SK-N-SH treated with all-trans-retinoic acid at 6 μM for 48 hours (cell line): Measurements from ENCODE around the gene CRYAA.

Experiments
- ATAC-seq: fragments of 200-7000 bp; cut with Tn5 transposase; 3 replicates; pipeline ENCODE4 v1.9.1; 2020; ENCODE audit warnings: mild to moderate bottlenecking, moderate library complexity
- ARNTL ChIP-seq: fragments of 450-650 bp; formaldehyde crosslinking; IDR thresholded peaks from 2 replicates; pipeline ENCODE4 v1.5.0; 2020; ENCODE audit warnings: low read depth, mild to moderate bottlenecking, moderate library complexity, borderline replicate concordance
- CSDC2 ChIP-seq: fragments of 250-450 bp; sonication (Bioruptor Pico); IDR thresholded peaks from 2 replicates; pipeline ENCODE4 v1.5.0; 2020; ENCODE audit warnings: mild to moderate bottlenecking, moderate library complexity
- ESRRG ChIP-seq: fragments of 250-450 bp; sonication (Bioruptor Pico); IDR thresholded peaks from 2 replicates; pipeline ENCODE4 v1.6.1; 2021; ENCODE audit warnings: mild to moderate bottlenecking
- GLIS3 ChIP-seq: fragments of 250-450 bp; sonication (Bioruptor Pico); IDR thresholded peaks from 2 replicates; pipeline ENCODE4 v1.5.0; 2020; ENCODE audit warnings: mild to moderate bottlenecking, moderate library complexity
- ISL1 ChIP-seq: fragments of 250-450 bp; sonication (Bioruptor Pico); IDR thresholded peaks from 2 replicates; pipeline ENCODE4 v2.1.2; 2022; ENCODE audit warnings: mild to moderate bottlenecking, moderate library complexity
- OSR1 ChIP-seq: fragments of 250-450 bp; sonication (Bioruptor Pico); IDR thresholded peaks from 2 replicates; pipeline ENCODE4 v1.8.0; 2022; ENCODE audit warnings: moderate library complexity, mild to moderate bottlenecking, inconsistent platforms
- PPARA ChIP-seq: fragments of 250-450 bp; sonication (Bioruptor Pico); IDR thresholded peaks from 2 replicates; pipeline ENCODE4 v1.5.0; 2020; ENCODE audit warnings: mild to moderate bottlenecking, borderline replicate concordance
- RARB ChIP-seq: fragments of 250-450 bp; sonication (Bioruptor Pico); IDR thresholded peaks from 2 replicates; pipeline ENCODE4 v1.8.0; 2021; ENCODE audit warnings: mild to moderate bottlenecking, moderate library complexity
- SNAI2 ChIP-seq: fragments of 250-450 bp; sonication (Bioruptor Pico); IDR thresholded peaks from 2 replicates; pipeline ENCODE4 v1.5.0; 2020; ENCODE audit warnings: mild to moderate bottlenecking, moderate library complexity
- TOX ChIP-seq: fragments of 250-450 bp; sonication (Bioruptor Pico); IDR thresholded peaks from 2 replicates; pipeline ENCODE4 v1.8.0; 2021; ENCODE audit warnings: mild to moderate bottlenecking, moderate library complexity, borderline replicate concordance
- ZC3H10 ChIP-seq: fragments of 250-450 bp; sonication (Bioruptor Pico); IDR thresholded peaks from 2 replicates; pipeline ENCODE4 v1.5.1; 2021; ENCODE audit warnings: mild to moderate bottlenecking, moderate library complexity
- ZFP3 ChIP-seq: fragments of 250-450 bp; sonication (Bioruptor Pico); IDR thresholded peaks from 2 replicates; pipeline ENCODE4 v1.5.0; 2020; ENCODE audit warnings: mild to moderate bottlenecking, moderate library complexity
- ZFP30 ChIP-seq: fragments of 450-650 bp; formaldehyde crosslinking; IDR thresholded peaks from 2 replicates; pipeline ENCODE4 v1.5.0; 2022; ENCODE audit warnings: mild to moderate bottlenecking, moderate library complexity
- ZNF565 ChIP-seq: fragments of 450-650 bp; formaldehyde crosslinking; conservative IDR thresholded peaks from 2 replicates; pipeline ENCODE4 v1.5.0; 2020; ENCODE audit warnings: low read depth, mild to moderate bottlenecking, moderate library complexity
- ZNF70 ChIP-seq: fragments of 450-650 bp; formaldehyde crosslinking; IDR thresholded peaks from 2 replicates; pipeline ENCODE4 v1.5.0; 2020; ENCODE audit warnings: mild to moderate bottlenecking, moderate library complexity
- ZNF8 ChIP-seq: fragments of 450-650 bp; formaldehyde crosslinking; IDR thresholded peaks from 2 replicates; pipeline ENCODE4 v1.5.0; 2020; ENCODE audit warnings: mild to moderate bottlenecking, moderate library complexity
- TF ChIP-seq, protein P1 (sequence below): fragments of 250-450 bp; sonication (Bioruptor Pico); IDR thresholded peaks from 2 replicates; pipeline ENCODE4 v1.5.0; 2020; ENCODE audit warnings: mild to moderate bottlenecking, moderate library complexity
- TF ChIP-seq, protein P2 (sequence below): fragments of 250-450 bp; sonication (Bioruptor Pico); IDR thresholded peaks from 2 replicates; pipeline ENCODE4 v1.8.0; 2020; ENCODE audit warnings: mild to moderate bottlenecking, moderate library complexity, borderline replicate concordance
- TF ChIP-seq, protein P3 (sequence below): fragments of 250-450 bp; sonication (Bioruptor Pico); IDR thresholded peaks from 2 replicates; pipeline ENCODE4 v1.5.1; 2021; ENCODE audit warnings: mild to moderate bottlenecking, moderate library complexity

Gene CRYAA

DNA sequence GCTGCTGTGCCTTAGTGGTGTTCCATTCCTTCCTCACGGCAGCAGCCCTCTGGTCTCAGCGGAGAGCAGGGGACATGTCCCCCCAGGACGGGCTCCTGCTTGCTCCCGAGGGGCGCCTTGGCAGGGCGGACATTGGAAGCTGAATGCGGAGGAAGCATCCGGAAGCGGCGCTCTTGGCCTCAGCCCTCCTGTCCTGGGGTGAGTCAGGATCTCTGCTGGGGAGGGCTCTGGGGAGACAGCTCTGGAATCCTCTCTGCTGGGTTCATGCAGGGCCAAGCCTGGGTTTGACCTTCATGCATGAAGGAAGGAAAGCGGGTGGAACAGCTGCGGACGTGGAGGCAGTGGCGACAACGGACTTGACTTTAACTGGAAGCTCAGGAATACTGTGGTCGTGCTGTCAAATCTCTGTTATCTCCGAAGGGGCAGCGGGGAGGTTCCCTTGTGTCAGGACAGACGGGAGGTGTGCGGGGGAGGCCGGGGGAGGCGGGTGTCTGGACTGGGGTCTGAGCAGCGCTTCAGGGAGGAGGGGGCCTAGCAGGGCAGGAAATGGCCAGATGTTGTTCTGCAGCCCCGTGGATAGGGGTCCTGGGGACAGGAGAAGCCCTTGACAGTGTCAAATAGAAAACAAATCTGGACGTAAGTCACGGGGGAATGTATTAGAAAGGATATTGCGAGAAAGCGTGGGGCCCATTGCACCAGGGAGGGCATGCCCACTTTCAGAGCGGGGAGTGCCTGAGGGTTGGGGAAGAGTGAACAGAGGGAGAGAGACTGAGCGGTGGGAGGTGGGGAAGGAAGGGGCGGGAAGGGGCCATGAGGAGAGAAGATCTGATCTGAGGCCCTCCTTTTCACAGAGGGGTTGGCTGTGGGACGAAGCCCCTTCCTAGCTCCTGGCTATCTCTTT is 26.6 kb downstream of the CRYAA start (continued):
- TF ChIP-seq, protein P1, sequence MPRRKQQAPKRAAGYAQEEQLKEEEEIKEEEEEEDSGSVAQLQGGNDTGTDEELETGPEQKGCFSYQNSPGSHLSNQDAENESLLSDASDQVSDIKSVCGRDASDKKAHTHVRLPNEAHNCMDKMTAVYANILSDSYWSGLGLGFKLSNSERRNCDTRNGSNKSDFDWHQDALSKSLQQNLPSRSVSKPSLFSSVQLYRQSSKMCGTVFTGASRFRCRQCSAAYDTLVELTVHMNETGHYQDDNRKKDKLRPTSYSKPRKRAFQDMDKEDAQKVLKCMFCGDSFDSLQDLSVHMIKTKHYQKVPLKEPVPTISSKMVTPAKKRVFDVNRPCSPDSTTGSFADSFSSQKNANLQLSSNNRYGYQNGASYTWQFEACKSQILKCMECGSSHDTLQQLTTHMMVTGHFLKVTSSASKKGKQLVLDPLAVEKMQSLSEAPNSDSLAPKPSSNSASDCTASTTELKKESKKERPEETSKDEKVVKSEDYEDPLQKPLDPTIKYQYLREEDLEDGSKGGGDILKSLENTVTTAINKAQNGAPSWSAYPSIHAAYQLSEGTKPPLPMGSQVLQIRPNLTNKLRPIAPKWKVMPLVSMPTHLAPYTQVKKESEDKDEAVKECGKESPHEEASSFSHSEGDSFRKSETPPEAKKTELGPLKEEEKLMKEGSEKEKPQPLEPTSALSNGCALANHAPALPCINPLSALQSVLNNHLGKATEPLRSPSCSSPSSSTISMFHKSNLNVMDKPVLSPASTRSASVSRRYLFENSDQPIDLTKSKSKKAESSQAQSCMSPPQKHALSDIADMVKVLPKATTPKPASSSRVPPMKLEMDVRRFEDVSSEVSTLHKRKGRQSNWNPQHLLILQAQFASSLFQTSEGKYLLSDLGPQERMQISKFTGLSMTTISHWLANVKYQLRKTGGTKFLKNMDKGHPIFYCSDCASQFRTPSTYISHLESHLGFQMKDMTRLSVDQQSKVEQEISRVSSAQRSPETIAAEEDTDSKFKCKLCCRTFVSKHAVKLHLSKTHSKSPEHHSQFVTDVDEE, result no peak
- TF ChIP-seq SNAI2 (no peak), ZC3H10 (CRISPR knock-in tag) (no peak), GLIS3 (CRISPR knock-in tag) (no peak), ZNF70 (CRISPR knock-in tag) (no peak)
- TF ChIP-seq, protein P2, sequence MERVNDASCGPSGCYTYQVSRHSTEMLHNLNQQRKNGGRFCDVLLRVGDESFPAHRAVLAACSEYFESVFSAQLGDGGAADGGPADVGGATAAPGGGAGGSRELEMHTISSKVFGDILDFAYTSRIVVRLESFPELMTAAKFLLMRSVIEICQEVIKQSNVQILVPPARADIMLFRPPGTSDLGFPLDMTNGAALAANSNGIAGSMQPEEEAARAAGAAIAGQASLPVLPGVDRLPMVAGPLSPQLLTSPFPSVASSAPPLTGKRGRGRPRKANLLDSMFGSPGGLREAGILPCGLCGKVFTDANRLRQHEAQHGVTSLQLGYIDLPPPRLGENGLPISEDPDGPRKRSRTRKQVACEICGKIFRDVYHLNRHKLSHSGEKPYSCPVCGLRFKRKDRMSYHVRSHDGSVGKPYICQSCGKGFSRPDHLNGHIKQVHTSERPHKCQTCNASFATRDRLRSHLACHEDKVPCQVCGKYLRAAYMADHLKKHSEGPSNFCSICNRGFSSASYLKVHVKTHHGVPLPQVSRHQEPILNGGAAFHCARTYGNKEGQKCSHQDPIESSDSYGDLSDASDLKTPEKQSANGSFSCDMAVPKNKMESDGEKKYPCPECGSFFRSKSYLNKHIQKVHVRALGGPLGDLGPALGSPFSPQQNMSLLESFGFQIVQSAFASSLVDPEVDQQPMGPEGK (CRISPR knock-in tag), result no peak

DNA sequence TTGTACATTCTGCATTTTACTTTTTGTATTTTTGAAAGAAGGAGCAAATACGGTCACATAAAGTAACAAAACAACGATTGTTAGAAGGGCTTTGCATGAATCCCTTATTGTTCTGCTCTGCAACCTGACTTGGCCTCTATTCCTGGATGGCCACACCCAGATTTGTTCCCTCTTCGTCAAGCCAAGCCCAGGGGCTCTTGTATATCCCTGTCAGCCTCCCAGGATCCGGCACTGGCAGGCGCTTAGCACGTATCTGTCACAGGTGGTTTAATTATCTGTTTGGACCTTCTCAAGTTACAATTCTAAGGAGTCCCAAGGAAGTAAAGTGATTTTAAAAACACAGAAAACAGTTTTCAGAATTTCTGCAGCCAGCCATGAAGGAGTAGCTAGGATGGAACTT is 28.0 kb downstream of the CRYAA start:
- no peak for ATAC-seq
- TF ChIP-seq ARNTL (CRISPR knock-in tag) (no peak), ZNF70 (CRISPR knock-in tag) (no peak), ZC3H10 (CRISPR knock-in tag) (no peak), CSDC2 (CRISPR knock-in tag) (no peak), ESRRG (CRISPR knock-in tag) (no peak), PPARA (CRISPR knock-in tag) (no peak), RARB (CRISPR knock-in tag) (no peak), ISL1 (CRISPR knock-in tag) (no peak), ZNF8 (CRISPR knock-in tag) (no peak), ZFP30 (CRISPR knock-in tag) (no peak), ZFP3 (CRISPR knock-in tag) (no peak), SNAI2 (no peak), OSR1 (CRISPR knock-in tag) (no peak), TOX (CRISPR knock-in tag) (no peak), ZNF565 (CRISPR knock-in tag) (no peak)
- TF ChIP-seq, protein P3, sequence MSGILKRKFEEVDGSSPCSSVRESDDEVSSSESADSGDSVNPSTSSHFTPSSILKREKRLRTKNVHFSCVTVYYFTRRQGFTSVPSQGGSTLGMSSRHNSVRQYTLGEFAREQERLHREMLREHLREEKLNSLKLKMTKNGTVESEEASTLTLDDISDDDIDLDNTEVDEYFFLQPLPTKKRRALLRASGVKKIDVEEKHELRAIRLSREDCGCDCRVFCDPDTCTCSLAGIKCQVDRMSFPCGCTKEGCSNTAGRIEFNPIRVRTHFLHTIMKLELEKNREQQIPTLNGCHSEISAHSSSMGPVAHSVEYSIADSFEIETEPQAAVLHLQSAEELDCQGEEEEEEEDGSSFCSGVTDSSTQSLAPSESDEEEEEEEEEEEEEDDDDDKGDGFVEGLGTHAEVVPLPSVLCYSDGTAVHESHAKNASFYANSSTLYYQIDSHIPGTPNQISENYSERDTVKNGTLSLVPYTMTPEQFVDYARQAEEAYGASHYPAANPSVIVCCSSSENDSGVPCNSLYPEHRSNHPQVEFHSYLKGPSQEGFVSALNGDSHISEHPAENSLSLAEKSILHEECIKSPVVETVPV, result no peak
- TF ChIP-seq, protein P1, result no peak

DNA sequence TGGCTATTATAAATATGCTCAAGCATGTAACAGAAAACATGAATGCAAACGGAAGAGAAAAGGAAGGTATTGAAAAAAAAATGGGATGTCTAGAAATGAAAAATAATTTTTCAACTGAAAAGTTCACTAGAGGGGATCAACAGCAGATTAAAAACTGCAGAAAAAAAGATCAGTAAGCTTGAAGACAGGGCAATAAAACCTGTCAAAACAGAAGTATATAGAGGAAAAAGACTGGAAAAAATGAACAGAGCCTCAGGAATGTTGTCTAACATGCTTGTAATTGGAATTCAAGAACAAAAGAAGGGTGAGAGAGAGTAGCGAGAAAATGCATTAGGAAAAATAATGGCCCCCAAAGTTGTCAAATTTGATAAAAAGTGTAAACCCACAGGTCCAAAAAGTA is 29.6 kb downstream of the CRYAA start:
- no peak for ATAC-seq
- TF ChIP-seq ISL1 (CRISPR knock-in tag), result no peak
- TF ChIP-seq PPARA (CRISPR knock-in tag), result no peak
- TF ChIP-seq, protein P2 (CRISPR knock-in tag), result no peak
- TF ChIP-seq SNAI2, result no peak
